ENCODE measurements around the gene SEMA6A.
A peak's percentile ranks its signal among the peaks of the same experiment; 100 is the strongest.

SEMA6A gene

GRCh38 chr5:116577064-116577788 is 2.6 kb upstream of the SEMA6A start:
- DNase-seq (ENCODE audit: low read depth in 4 of 4, low spot score in 1 of 4): no peak

DNA sequence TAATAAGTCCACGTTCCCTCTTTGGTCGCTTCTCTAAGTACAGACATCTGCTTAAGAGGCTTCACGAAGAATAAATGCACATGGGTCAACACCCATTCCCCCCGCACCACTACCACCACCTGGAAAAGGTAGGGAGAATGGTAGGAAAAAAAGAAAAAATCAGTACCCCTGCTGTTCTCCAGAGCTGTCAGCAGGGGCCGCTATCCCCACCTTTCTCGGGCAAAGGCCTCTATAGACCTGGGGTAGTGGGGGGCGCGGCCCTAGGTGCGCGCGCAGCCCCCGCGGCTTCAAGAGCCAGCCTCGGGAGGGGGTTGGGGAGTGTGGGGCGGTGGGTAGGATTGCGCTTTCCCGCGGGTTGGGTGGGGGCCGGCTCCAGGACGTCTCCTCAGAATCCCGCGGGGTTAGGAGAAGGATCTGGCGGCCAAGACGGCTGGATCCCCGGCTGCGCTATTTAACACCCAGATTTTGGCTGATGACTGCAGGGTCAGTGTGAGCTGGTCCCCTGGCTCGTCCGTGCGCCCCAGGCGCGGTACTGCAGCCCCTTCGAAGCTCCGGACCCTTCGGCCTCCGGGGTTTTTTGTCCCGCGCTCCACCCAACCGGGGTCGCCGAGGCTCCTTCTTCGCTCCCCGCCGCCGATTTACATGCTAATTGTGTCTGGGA is 1.6 kb upstream of the SEMA6A start:
- DNase-seq (ENCODE audit: low read depth in 4 of 4, low spot score in 1 of 4): peak in 1 of 4 experiments; percentile 46

- DNase-seq (ENCODE audit: low read depth in 4 of 4, low spot score in 1 of 4): no peak
These were observed 866 bp upstream of the SEMA6A start for GRCh38 chr5:116575326-116576052.

- DNase-seq (ENCODE audit: low read depth in 4 of 4, low spot score in 1 of 4): no peak
These were observed 789 bp downstream of the SEMA6A start for GRCh38 chr5:116573702-116574366.

- DNase-seq (ENCODE audit: low read depth in 4 of 4, low spot score in 1 of 4): no peak
These were observed 1.3 kb downstream of the SEMA6A start for GRCh38 chr5:116573279-116573701.

DNA sequence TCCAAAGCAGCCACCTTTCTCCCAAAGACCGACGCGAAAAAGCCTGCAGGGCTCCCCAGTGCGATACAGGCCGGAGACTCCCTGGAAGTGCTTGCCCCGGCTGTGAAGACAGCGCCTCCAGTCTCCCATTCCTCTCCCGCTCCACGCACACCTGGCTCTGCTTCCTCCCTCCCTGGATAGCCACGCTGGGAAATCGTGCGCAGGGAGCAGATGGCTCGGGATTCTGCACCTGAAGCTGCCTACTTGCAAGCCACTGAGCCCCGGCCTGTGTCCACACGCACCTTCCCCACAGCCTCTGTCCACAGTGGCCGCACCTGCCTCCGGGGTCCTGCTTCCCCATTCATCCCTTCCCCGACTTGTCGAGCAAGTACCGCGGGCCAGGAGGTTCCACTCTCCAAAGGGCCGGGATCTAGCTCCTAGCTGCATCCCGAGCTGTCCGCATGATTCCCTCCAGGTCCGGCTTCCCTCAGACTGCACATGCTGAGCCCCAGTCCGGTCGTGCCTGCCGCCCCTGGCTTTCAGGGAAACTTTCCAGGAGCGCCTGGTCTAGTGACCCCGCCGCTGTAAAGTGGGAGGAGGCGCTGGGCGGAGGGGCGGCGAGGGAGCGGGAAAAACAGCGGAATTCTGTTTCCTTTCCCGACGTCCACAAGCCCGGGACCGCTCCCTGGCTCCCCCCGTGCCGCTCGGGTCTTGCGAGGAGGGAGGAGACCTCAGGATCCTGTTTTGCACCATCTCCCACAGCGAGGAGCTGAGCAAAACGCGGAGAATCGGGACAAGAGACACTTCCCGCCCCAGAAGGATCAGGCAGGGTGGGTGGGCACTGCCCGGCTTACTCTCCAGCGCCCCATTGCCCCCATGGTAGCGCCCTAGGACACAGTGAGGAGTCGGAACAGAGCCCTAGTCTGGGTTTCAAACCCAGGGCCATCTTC is 2.0 kb downstream of the SEMA6A start:
- no peak for DNase-seq (ENCODE audit: low read depth in 4 of 4, low spot score in 1 of 4)

- no peak for DNase-seq (ENCODE audit: low read depth in 4 of 4, low spot score in 1 of 4)
These were observed 2.9 kb downstream of the SEMA6A start for GRCh38 chr5:116571568-116572349.

GRCh38 chr5:116569999-116570398 is 4.6 kb downstream of the SEMA6A start:
- DNase-seq (ENCODE audit: low read depth in 4 of 4, low spot score in 1 of 4): no peak

GRCh38 chr5:116567106-116567505 is 7.5 kb downstream of the SEMA6A start:
- DNase-seq (ENCODE audit: low read depth in 4 of 4, low spot score in 1 of 4): no peak

DNA sequence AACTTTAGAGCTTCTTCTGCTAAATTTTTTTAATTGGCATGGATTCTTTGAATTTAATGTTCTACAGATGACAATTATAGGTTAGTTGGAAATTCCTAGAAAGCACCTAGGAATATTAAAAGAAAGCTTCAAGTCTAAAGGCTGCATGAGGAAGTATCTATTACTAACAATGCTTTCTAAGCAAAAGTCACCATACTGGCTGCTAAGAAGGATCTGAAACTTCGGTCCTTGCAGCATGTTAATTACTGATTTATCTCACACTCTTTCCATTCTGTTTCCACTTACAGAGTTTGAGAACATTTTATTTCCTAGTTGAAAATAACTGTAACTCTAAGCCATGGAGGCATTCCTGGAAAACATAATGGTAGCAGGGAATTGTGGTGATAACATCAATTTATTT is 8.4 kb downstream of the SEMA6A start:
- no peak for DNase-seq (ENCODE audit: low read depth in 4 of 4, low spot score in 1 of 4)

- no peak for DNase-seq (ENCODE audit: low read depth in 4 of 4, low spot score in 1 of 4)
These were observed 9.7 kb downstream of the SEMA6A start for GRCh38 chr5:116564756-116565490.

DNA sequence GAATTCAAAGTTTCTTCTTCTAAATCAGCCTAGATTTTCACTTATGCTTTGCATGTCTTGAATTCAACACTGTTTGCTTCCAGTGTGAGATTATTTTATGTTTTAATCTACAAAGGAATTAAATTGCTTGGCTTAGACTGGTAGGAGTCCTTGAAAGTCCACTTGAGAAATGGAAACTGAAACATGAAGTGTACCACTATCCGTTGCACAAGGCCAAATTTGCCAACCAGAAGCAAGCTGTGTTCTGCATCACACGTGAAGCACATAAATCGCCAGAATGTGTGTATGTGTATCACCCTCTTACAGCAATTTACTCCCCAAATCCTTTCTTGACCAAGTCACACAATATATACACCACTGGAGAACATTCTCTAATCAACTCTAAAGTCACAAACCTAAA is 10.3 kb downstream of the SEMA6A start:
- DNase-seq (ENCODE audit: low read depth in 4 of 4, low spot score in 1 of 4): no peak

DNA sequence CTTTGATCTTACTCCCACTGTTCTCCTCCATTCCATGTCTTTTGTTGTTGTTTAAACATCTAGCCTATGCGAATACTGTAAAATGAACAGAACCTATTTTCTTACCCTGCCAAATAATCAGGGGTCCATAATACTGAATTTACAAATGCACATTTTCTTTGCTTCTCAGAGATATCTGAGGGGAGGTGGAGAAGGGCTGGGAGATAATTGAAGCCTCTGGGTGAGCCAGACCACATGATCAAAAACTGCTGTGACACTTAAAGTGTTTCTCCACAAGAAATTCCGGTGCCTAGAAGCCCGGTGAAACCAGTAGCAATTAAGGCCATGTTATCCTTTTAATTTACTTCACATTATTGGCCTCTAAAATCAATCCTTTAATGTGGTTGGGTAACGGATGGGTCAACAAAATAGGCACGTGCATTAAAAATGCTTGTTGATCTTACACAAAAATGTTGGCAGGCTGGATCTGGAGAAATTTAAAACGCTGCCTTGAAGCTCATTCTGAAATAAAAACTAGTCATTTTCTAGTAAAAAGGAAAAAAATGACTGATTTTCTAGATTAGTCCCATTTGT is 10.8 kb downstream of the SEMA6A start:
- DNase-seq (ENCODE audit: low read depth in 4 of 4, low spot score in 1 of 4): no peak

DNA sequence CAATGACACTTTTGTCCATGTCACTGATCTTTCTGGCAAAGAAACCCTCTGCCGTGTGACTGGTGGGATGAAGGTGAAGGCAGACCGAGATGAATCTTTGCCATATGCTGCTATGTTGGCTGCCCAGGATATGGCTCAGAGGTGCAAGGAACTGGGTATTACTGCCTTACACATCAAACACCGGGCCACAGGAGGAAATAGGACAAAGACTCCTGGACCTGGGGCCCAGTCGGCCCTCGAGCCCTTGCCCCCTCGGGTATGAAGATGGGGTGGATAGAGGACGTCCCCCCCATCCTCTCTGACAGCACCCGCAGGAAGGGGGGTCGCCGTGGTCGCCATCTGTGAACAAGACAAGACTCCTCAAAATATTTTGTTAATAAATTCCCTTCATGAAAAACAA is 12.0 kb downstream of the SEMA6A start:
- no peak for DNase-seq (ENCODE audit: low read depth in 4 of 4, low spot score in 1 of 4)

DNA sequence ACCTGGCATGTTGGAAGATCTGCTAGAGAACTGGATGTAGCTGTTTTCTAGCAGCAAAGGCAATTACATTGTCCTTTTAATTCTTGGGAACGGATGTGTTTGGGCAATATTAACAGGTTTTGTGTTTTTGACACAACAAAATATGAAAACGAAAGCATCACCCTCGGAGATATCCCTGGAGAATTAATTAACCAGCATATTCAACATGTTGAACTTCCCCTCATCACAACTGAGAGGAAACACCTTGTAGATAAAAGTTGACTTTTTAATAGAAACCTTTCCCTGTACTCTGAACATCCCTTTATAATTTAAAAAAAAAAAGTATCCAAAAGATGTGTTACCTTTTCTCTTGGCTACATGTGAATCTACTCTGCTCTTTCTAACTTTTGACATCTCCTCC is 13.0 kb downstream of the SEMA6A start:
- DNase-seq (ENCODE audit: low read depth in 4 of 4, low spot score in 1 of 4): no peak

- DNase-seq (ENCODE audit: low read depth in 4 of 4, low spot score in 1 of 4): no peak
These were observed 14.9 kb downstream of the SEMA6A start for GRCh38 chr5:116559673-116560164.

DNA sequence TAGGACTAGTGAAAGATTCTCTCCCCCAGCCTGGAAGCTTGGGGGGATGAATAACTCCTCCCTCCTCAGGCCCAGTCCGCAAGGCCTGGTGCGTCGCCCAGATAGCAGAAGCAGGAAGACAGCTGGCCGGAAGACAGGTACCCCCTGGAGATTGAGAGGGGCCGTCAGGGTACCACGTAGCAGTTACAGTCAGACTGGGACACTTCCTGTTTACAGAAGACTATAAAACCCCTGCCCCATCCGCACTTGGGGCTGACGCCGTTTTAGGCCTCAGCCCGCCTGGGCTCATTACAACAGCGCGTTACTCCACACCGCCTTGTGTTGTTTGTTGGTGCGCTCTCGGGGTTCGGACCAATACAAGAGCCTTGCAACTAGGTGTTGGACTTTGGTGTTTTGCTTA is 15.4 kb downstream of the SEMA6A start:
- no peak for DNase-seq (ENCODE audit: low read depth in 4 of 4, low spot score in 1 of 4)

- DNase-seq (ENCODE audit: low read depth in 4 of 4, low spot score in 1 of 4): no peak
These were observed 16.9 kb downstream of the SEMA6A start for GRCh38 chr5:116557669-116558271.
